GM06990 (cell line): Measurements from ENCODE around the gene SLC22A8.

Source experiments
- DNase-seq: peaks from one replicate; pipeline ENCODE4 v3.0.0-alpha.2; 2011; ENCODE audit not compliant: insufficient read length; ENCODE audit errors: extremely low read depth
- H3K27me3 ChIP-seq: replicated peaks from 2 replicates; pipeline ENCODE4 v1.6.0; 2011; ENCODE audit warnings: low read length; ENCODE audit not compliant: control insufficient read depth, insufficient read depth
- H3K36me3 ChIP-seq: 2 replicates; pipeline ENCODE4 v1.5.1; 2011; ENCODE audit warnings: low read length; ENCODE audit not compliant: control insufficient read depth, insufficient read depth
- H3K4me3 ChIP-seq: replicated peaks from 2 replicates; pipeline ENCODE4 v1.5.1; 2011; ENCODE audit warnings: low read depth, mild to moderate bottlenecking, control low read depth, low read length
- CTCF ChIP-seq: IDR thresholded peaks from 2 replicates; pipeline ENCODE4 v1.5.1; 2011; ENCODE audit warnings: low read length, control low read depth, mild to moderate bottlenecking, inconsistent platforms; ENCODE audit not compliant: insufficient read depth, poor library complexity, severe bottlenecking

Gene SLC22A8

GRCh38 chr11:62984451-62984991 lies 31.1 kb downstream of the SLC22A8 start, which contains the start of gene SLC22A6:
Gene SLC22A6 (minus strand): TSS chr11:62984967. CDS start chr11:62984690, 277 bp downstream.
- H3K27me3 ChIP-seq: peaks cover 2% of the 10 kb centered on the region; the same call in 1 of the 2 replicates
- H3K4me3 ChIP-seq: no peak within 1 kb of the TSS
- no peak for TF ChIP-seq CTCF
- H3K36me3 ChIP-seq: no peaks in the 10 kb centered on the region
- DNase-seq: no peak

- H3K4me3 ChIP-seq: no peak overlapping the region
- H3K27me3 ChIP-seq: peaks cover 2% of the 10 kb centered on the region; the same call in 1 of the 2 replicates
- TF ChIP-seq CTCF: no peak
- DNase-seq: no peak
- H3K36me3 ChIP-seq: no peaks in the 10 kb centered on the region
Observed at GRCh38 chr11:62983536-62984199, 32.0 kb downstream of the SLC22A8 start.

- Histone ChIP-seq H3K36me3 (no peaks in the 10 kb centered on the region), H3K27me3 (no peaks in the 10 kb centered on the region; the same call in none of the 2 replicates), H3K4me3 (no peak overlapping the region)
- no peak for DNase-seq
- no peak for TF ChIP-seq CTCF
Observed at GRCh38 chr11:62981743-62982142, 33.9 kb downstream of the SLC22A8 start.

GRCh38 chr11:62980133-62980760 lies 35.4 kb downstream of the SLC22A8 start:
- no peak for DNase-seq
- Histone ChIP-seq H3K36me3 (no peaks in the 10 kb centered on the region), H3K27me3 (peaks cover under 1% of the 10 kb centered on the region), H3K4me3 (no peak overlapping the region)
- TF ChIP-seq CTCF: no peak

- Histone ChIP-seq H3K4me3 (no peak overlapping the region), H3K27me3 (peaks cover 2% of the 10 kb centered on the region), H3K36me3 (no peaks in the 10 kb centered on the region)
- no peak for TF ChIP-seq CTCF
- no peak for DNase-seq
Observed at GRCh38 chr11:62976109-62976508, 39.5 kb downstream of the SLC22A8 start.
